Kidney epithelial cell (primary cell): ENCODE data around the gene ADCYAP1R1. TPM values are rescaled to one million over a fixed set of nuclear protein-coding genes. Genes with fewer than 3 reads are reported as not detected.

Experiments
- DNase-seq: peaks from one replicate; pipeline ENCODE4 v3.0.0-alpha.2; 2010; ENCODE audit warnings: low read depth
- H3K27me3 ChIP-seq: 2 replicates; pipeline ENCODE4 v1.6.0; 2011; ENCODE audit warnings: low read length; ENCODE audit not compliant: control insufficient read depth, insufficient read depth
- H3K36me3 ChIP-seq: 2 replicates; pipeline ENCODE4 v1.5.1; 2011; ENCODE audit warnings: low read length; ENCODE audit not compliant: control insufficient read depth, insufficient read depth
- H3K4me3 ChIP-seq: 2 replicates; pipeline ENCODE4 v1.5.1; 2011; ENCODE audit warnings: low read depth, mild to moderate bottlenecking, control low read depth, low read length
- total RNA-seq: library from RNA; depleted of rRNA; stranded (reverse); fragments of >200 nt; gene quantifications from 2 replicates; pipeline ENCODE4 v1.2.3, GENCODE V29; 2015
- TF ChIP-seq, protein P1 (sequence below): IDR thresholded peaks from 2 replicates; pipeline ENCODE4 v1.5.1; 2011; ENCODE audit warnings: mild to moderate bottlenecking, moderate library complexity, low read length, control low read depth, inconsistent platforms; ENCODE audit not compliant: insufficient read depth, poor library complexity, severe bottlenecking

Gene ADCYAP1R1
- total RNA-seq, 1 donor from 2014 or later = not detected

DNA sequence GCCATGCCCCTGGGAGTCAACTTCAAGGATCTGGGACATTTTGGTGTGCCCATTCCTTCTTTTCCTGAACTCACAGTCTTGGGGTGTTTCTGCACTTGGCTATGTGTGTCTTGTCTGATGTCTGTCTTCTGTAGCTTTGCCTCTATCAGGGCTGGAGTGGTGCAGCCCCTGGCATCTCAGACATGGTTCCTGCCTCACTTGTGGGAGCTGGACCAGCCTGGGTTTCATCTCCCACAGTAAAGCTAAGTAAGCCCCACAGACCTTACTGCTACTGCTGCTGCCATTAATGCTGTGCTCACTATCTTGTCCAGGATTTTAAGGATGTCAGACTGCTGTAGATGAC lies 59.0 kb downstream of the ADCYAP1R1 start:
- Histone ChIP-seq H3K36me3 (no peaks in the 10 kb centered on the region), H3K4me3 (no peak overlapping the region), H3K27me3 (no peaks in the 10 kb centered on the region)
- no peak for DNase-seq
- TF ChIP-seq, protein P1, sequence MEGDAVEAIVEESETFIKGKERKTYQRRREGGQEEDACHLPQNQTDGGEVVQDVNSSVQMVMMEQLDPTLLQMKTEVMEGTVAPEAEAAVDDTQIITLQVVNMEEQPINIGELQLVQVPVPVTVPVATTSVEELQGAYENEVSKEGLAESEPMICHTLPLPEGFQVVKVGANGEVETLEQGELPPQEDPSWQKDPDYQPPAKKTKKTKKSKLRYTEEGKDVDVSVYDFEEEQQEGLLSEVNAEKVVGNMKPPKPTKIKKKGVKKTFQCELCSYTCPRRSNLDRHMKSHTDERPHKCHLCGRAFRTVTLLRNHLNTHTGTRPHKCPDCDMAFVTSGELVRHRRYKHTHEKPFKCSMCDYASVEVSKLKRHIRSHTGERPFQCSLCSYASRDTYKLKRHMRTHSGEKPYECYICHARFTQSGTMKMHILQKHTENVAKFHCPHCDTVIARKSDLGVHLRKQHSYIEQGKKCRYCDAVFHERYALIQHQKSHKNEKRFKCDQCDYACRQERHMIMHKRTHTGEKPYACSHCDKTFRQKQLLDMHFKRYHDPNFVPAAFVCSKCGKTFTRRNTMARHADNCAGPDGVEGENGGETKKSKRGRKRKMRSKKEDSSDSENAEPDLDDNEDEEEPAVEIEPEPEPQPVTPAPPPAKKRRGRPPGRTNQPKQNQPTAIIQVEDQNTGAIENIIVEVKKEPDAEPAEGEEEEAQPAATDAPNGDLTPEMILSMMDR = no peak

DNA sequence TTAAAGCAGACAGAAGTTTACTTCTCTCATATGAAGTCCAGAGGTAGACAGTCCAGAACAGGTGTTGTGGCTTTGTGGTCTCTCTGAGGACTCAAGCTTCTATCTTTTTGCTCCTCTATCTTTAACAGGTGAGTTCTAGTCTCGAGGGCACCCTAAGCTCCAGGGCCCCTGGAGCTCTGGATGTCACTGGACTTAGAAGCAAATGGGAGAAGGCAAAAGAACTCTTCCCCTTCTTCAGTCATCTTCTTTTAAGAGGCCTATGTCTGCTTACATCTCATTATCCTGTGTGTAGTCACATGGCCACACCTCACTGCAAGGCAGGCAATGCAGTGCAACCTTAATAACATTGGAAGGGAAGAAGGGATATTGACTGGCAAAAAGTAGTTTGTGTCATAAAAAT lies 61.6 kb downstream of the ADCYAP1R1 start:
- Histone ChIP-seq H3K27me3 (no peaks in the 10 kb centered on the region), H3K36me3 (no peaks in the 10 kb centered on the region), H3K4me3 (no peak overlapping the region)
- TF ChIP-seq, protein P1 = no peak
- DNase-seq = no peak

DNA sequence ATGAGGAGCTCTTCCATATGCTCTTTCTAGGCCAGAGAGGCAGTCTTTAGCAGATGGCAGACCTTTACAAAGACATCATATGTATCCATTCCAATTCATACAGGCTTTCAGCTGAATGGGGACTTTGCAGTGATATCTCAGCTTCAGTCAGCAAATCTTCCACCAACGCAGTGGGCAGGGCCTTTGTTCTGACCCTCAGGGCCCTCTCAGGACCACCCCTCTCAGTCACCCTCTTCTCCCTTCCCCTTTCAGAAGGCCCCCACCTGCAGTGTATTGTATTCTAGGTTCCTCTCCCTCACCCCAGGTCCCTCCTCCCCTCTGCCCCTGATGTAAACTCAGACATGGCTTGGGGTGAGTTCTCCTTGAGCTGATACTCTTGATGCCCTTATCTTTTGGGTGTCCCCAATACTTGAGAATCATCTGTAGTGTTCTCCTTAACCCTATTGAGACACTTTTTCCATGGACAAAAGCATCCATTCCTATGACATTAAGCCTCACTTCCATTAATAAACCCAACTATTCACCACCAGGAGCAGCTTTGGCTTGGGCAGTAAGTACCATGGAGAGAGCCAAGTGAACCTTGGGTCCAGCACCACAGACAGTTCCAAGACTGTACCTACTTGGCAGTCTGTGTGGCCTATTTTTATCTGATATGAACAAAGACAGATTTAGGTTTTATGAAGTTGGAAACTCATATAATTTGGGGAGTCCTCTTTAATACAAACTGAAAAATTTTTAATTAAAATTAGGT lies 62.7 kb downstream of the ADCYAP1R1 start:
- no peak for DNase-seq
- Histone ChIP-seq H3K27me3 (no peaks in the 10 kb centered on the region), H3K36me3 (no peaks in the 10 kb centered on the region), H3K4me3 (no peak overlapping the region)
- TF ChIP-seq, protein P1 = no peak

DNA sequence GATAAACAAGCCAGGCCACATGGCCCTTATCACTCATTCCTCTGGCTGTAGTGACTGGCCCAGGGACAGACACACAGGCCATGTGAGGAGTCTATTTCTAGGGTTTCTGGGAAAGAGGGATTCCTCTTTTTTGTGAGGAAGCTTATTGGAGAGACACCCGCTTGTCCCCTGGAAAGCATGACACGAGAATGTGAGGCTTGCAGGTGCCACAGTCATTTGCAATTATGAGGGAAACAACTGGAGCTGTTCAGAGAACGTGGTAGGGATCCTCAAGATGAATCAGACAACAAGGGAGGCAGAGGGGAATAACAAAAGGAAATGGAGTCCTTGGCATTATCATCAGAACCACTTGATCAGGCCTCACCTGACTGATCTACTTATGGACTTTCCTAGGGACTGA lies 64.5 kb downstream of the ADCYAP1R1 start:
- H3K27me3 ChIP-seq = no peaks in the 10 kb centered on the region
- H3K36me3 ChIP-seq = no peaks in the 10 kb centered on the region
- TF ChIP-seq, protein P1 = no peak
- no peak for DNase-seq
- H3K4me3 ChIP-seq = no peak overlapping the region

DNA sequence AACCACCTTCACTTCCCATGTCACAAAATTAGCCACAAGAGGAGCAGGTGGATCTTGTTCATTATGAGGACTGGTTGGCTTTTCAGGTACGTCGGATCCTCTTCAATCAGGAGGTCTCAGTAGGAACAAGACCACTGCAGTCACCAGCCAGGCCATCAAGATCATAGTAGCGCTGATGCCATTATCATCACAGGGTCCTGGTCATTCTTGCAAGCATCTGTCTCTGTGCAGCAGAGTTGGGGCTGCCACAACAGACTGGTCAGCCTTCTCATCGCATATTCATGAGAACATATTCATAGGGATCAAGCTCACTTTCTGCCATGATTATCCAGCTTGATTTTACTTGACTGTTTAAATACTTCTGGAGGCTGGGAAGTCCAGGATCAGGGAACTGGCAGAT lies 67.1 kb downstream of the ADCYAP1R1 start:
- H3K36me3 ChIP-seq = no peaks in the 10 kb centered on the region
- DNase-seq = no peak
- no peak overlapping the region for H3K4me3 ChIP-seq
- TF ChIP-seq, protein P1 = no peak
- no peaks in the 10 kb centered on the region for H3K27me3 ChIP-seq
